T-helper 1 cell treated with Interleukin-12 subunit alpha and Interleukin-12 subunit beta and Interleukin-4 antibody, amounts not matched to agents 30 μg/mL and 1 μg/mL, for 36 hours (primary cell): ENCODE measurements around the gene LRRC8C.

Source experiments
- H3K27ac Mint-ChIP-seq: one replicate; pipeline ENCODE4 v1.8.0; 2021; ENCODE audit warnings: mild to moderate bottlenecking, mixed read lengths
- H3K27me3 Mint-ChIP-seq: one replicate; pipeline ENCODE4 v1.8.0; 2021; ENCODE audit warnings: low read depth, mixed read lengths
- H3K36me3 Mint-ChIP-seq: one replicate; pipeline ENCODE4 v1.8.0; 2021; ENCODE audit warnings: low read depth, mixed read lengths
- H3K4me1 Mint-ChIP-seq: one replicate; pipeline ENCODE4 v1.8.0; 2021; ENCODE audit warnings: low read depth, mixed read lengths
- H3K4me3 Mint-ChIP-seq: one replicate; pipeline ENCODE4 v1.8.0; 2021; ENCODE audit warnings: mild to moderate bottlenecking, moderate library complexity, mixed read lengths
- H3K9me3 Mint-ChIP-seq: one replicate; pipeline ENCODE4 v1.8.0; 2021; ENCODE audit warnings: mixed read lengths

The LRRC8C gene

DNA sequence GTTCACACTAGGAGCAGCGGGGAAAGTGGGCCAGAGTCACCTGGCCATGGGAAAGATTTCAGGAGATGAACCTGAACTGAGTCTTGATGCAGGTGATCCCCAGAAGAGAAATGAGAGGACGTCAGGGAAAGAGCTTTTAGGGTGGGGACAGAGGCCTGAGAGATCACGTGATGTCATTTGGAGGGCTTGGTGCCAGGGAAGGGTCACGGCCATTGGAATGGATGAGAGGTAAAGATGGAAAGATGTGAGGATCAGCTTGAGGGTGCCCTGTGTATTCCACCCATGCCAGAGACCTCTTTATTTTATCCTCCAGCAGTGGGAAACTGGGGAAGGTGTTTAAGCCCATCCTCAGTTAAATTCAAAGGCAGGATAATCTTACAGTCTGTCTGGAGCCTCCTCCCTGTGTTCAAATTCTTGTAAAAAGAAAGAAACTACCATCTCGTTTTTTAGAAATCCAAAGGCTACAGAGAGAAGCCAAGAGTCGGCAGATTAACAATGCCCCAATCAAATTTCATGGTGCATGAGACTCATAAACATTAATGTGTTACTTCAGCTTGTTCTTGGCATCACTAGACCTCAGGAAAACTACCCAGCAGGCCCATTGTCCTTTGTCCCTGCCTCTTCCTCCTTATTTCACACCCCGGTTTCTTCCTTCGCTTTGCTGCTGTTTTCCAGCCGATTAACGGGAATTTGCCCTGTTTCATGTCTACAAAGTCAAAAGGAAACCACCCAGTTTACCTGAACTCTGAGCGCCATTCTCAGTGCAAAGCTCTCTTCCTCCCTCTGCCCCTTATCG is 94.8 kb downstream of the LRRC8C start:
- H3K36me3 Mint-ChIP-seq, result peaks cover 51% of the 10 kb centered on the region
- no peaks in the 10 kb centered on the region for H3K27me3 Mint-ChIP-seq
- peaks cover 79% of the 10 kb centered on the region for H3K4me1 Mint-ChIP-seq
- peak overlapping the region; percentile 58 for H3K27ac Mint-ChIP-seq
- H3K4me3 Mint-ChIP-seq, result peak overlapping the region; percentile 3
- H3K9me3 Mint-ChIP-seq, result peaks cover 5% of the 10 kb centered on the region

DNA sequence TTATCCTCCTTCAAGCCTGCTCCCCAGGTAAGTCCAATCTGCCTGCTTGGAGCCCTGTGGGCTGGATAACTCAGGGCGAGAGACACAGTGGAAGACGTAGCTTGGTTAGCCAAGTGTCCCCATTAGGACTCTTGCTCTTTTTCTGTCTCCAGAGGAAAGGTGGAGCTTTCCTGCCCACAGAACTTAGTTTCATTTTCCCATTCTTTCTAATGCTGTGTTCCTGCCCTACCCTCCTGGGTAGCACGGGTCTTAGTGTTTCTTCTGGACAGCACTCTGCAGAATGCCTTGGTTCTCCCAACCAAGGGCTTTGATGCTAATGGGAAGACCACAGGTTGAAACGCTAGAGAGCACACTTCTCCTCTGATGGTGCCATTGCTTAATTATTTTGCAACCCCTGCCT is 95.5 kb downstream of the LRRC8C start:
- peaks cover 78% of the 10 kb centered on the region for H3K4me1 Mint-ChIP-seq
- peaks cover 52% of the 10 kb centered on the region for H3K36me3 Mint-ChIP-seq
- peak overlapping the region; percentile 49 for H3K27ac Mint-ChIP-seq
- no peaks in the 10 kb centered on the region for H3K27me3 Mint-ChIP-seq
- peak overlapping the region; percentile 3 for H3K4me3 Mint-ChIP-seq
- peaks cover 1% of the 10 kb centered on the region for H3K9me3 Mint-ChIP-seq

DNA sequence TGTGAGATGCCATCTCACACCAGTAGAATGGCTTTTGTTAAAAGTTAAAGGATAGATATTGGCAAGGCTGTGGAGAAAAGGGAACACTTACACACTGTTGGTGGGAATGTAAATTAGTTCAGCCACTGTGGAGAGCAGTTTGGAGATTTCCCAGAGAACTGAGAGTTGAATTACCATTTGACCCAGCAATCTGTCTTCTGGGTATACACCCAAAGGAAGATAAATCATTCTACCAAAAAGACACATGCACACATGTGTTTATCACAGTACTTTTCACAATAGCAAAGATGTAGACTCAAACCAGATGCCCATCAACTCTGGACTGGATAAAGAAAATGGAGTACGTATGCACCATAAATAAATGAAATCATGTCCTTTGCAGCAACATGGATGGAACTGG is 99.3 kb downstream of the LRRC8C start:
- H3K27me3 Mint-ChIP-seq, result no peaks in the 10 kb centered on the region
- H3K4me3 Mint-ChIP-seq, result no peak overlapping the region
- peaks cover 49% of the 10 kb centered on the region for H3K4me1 Mint-ChIP-seq
- no peak overlapping the region for H3K27ac Mint-ChIP-seq
- H3K36me3 Mint-ChIP-seq, result peaks cover 35% of the 10 kb centered on the region
- no peaks in the 10 kb centered on the region for H3K9me3 Mint-ChIP-seq

DNA sequence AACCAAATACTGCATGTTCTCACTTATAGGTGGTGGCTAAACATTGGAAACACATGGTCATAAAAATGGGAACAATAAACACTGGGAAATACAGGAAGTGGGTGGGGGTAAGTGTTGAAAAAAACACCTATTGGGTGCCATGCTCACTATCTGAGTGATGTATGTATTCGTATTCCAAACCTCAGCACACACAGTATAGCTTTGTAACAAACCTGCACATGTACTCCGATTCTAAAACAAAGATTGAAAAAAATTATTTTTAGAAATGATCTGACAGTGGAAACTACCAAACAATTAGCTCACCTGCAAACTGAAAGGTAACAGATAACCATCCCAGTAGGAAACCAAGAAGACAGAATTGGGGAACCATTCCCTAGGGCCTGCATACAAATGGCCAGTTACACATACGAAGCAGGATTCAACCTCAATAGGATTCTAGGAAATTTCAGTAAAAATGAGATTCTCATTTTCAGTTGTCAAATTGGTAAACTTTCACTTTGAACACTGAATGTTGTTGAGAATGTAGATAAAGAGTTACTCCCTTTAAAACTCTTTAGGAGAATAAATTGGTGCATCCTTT is 99.8 kb downstream of the LRRC8C start:
- Mint-ChIP-seq H3K36me3 (peaks cover 32% of the 10 kb centered on the region), H3K27ac (peak overlapping the region; percentile 29), H3K9me3 (no peaks in the 10 kb centered on the region), H3K27me3 (no peaks in the 10 kb centered on the region), H3K4me1 (peaks cover 46% of the 10 kb centered on the region), H3K4me3 (no peak overlapping the region)

DNA sequence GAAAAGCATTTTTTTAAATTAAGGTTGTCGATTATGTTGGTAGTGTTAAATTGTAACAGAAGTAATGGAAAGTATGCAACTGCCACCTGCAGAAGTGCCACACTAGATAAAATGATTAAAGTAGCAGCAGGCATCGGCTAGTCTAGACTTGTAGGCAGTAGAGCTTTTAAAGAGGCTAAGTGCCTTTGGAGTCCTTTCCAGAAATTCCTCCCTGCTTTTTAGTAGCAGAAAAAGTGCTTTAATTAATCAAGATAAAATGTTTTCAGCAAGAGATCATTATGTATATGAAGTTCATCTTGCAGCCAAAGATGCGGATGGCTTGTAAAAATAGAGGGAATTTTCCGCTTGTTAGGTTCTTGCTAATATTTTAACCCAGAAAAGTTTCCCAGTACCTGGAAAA is 100.8 kb downstream of the LRRC8C start:
- peaks cover 25% of the 10 kb centered on the region for H3K36me3 Mint-ChIP-seq
- H3K27ac Mint-ChIP-seq, result no peak overlapping the region
- H3K4me3 Mint-ChIP-seq, result no peak overlapping the region
- H3K4me1 Mint-ChIP-seq, result peaks cover 45% of the 10 kb centered on the region
- H3K9me3 Mint-ChIP-seq, result no peaks in the 10 kb centered on the region
- no peaks in the 10 kb centered on the region for H3K27me3 Mint-ChIP-seq

DNA sequence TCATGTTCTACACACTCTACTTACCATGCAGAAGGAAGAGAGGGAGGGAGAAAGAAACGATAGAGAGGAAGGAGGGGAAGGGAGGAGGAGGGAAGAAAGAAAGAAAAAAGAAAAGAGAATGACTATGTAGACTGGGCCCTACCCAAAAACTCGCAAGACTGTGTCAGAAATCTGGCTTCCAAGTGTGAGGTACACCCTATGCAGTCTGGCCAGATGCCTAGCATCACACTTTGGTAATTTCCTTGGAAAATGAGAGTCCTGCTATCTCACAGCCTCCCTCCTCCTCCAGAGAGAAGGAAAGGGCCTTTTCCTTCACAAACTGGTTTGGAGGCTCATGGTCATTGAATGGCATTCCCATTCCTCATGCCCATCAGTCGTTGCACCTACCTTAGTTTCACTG is 101.5 kb downstream of the LRRC8C start:
- Mint-ChIP-seq H3K4me3 (no peak overlapping the region), H3K9me3 (no peaks in the 10 kb centered on the region), H3K27ac (no peak overlapping the region), H3K36me3 (peaks cover 20% of the 10 kb centered on the region), H3K27me3 (no peaks in the 10 kb centered on the region), H3K4me1 (peaks cover 47% of the 10 kb centered on the region)

DNA sequence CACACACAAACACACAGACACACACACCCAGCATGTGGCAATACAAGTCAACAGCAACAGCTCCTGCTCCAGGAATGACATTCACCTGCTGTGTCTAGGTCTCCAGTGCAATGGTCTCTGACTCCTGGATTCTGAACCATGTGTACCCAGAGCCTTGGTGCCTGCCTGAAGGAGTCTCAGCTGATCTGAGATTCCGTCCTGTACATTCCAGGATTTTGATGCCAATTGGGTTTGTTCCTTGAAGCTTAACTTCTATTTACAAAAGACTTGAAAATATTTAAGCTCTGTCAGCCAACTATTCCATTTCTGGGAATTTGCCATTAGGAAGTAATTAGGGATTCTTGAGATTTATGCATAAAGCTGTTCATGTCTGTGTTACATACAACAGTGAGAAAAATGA is 102.6 kb downstream of the LRRC8C start:
- Mint-ChIP-seq H3K4me1 (peaks cover 58% of the 10 kb centered on the region), H3K9me3 (no peaks in the 10 kb centered on the region), H3K4me3 (no peak overlapping the region)

DNA sequence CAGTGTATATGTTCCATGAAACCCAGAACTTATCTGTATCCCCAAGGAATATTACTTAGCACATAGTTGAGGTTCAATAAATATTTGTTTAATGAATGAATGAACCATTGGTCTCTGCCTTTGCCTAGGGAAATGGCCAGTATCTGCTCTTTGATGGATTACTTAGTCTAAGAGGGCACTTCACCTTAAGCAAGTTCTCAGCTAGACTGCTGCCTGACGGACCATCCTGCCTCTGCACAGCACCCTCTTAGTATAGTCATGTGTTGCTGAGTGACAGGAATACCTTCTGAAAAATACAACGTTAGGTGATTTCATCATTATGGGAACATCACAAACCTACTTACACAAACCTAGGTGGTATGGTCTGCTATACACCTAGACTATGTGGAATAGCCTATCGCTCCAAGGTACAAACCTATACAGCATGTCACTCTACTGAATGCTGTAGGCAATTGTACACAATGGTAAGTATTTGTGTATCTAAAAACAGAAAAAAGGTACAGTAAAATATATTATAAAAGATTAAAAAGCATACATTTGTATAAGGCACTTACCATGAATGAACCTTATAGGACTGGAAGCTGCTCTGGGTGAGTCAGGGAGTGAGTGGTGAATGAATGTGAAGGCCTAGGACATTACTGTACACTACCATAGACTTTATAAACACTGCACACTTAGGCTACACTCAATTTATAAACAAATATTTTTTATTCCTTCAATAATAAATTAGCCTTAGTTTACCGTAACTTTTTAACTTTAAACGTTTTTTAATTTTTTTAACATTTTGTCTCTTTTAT is 104.2 kb downstream of the LRRC8C start:
- Mint-ChIP-seq H3K4me3 (no peak overlapping the region), H3K36me3 (peaks cover 22% of the 10 kb centered on the region), H3K4me1 (peaks cover 52% of the 10 kb centered on the region), H3K9me3 (no peaks in the 10 kb centered on the region), H3K27me3 (no peaks in the 10 kb centered on the region), H3K27ac (no peak overlapping the region)

More for the DNA sequence above, 102.6 kb downstream of the LRRC8C start:
- Mint-ChIP-seq H3K27ac (no peak overlapping the region), H3K27me3 (no peaks in the 10 kb centered on the region), H3K36me3 (peaks cover 20% of the 10 kb centered on the region)

DNA sequence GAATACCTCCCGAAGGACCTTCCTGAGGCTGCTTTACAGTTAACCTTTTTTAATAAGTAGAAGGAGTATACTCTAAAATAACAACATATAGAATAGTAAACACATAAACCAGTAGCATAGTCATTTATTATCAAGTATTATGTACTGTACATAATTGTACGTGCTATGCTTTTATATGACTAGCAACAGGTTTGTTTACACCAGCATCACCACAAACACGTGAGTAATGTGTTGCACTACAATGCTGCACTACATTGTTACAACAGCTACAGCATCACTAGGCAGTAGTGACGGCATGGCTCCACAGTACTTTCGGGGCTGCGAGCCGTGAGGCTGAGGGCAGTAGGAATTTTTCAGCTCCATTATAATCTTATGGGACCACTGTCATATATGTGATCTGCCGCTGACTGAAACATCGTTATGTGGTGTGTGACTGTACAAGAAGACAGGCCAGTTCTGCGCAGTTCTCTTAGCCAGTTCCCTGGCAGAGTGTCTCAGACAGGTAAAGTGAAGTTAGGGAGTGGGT is 105.1 kb downstream of the LRRC8C start:
- Mint-ChIP-seq H3K27me3 (no peaks in the 10 kb centered on the region), H3K27ac (peak overlapping the region; percentile 17), H3K9me3 (no peaks in the 10 kb centered on the region), H3K36me3 (peaks cover 20% of the 10 kb centered on the region), H3K4me3 (no peak overlapping the region), H3K4me1 (peaks cover 48% of the 10 kb centered on the region)

DNA sequence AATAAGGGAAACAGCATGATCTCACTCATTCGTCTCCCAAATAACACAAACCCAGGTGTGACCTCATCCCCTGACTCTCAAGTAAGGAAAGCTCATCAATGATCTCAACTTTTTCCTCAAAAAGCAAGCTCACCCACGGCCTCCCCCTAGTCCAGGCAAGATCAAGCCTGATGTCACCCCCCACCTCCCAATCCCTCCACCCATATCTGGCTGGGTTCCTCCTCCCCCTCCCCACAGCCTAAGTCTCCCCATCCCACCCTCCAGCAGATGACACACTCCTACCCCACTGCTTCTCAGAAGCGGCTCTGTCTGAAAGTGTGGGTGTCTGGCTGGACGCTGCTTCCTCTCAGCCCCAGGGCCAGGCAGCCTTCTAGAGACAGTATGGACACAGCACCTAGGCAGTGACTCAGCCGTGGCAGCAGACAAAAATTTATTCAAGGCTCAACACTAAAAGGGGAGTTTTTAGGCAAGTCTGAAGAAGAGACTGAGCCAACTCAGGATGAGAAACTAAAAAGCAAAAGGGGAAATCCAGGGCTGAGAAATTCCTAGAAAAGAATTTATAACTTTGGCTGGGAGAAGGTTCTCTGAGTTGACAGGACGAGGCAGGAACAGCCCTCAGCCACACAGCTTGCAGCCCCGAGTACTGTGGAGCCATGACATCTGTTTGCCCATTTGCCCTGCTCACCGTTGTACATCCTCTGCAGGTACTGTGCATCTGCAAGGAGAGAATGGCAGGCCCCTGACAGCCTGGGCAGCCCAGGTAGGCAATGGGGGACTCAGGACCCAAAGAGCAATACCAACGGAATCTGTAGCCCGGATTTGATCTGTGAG is 106.3 kb downstream of the LRRC8C start:
- peaks cover 47% of the 10 kb centered on the region for H3K4me1 Mint-ChIP-seq
- peaks cover 19% of the 10 kb centered on the region for H3K36me3 Mint-ChIP-seq
- H3K27me3 Mint-ChIP-seq, result no peaks in the 10 kb centered on the region
- H3K4me3 Mint-ChIP-seq, result peak overlapping the region; percentile 69
- no peaks in the 10 kb centered on the region for H3K9me3 Mint-ChIP-seq
- peak overlapping the region; percentile 92 for H3K27ac Mint-ChIP-seq

DNA sequence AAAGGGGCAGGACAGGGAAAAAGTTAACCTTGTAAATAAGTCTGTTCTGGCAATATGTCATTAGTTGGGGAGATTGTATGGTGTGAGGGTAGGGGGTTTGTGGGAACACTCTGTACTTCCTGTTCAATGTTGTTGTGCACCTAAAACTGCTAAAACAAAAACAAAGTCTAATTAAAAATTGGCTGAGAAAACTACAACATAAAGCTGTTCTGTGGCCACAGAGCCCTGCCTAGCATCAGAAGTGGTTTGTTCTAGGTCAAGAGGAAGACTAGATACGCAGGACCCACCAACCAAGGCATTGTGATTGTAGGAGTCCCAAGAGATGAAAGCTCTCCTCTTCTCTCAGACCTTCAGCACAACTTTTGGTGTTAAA is 106.9 kb downstream of the LRRC8C start:
- H3K27ac Mint-ChIP-seq, result peak overlapping the region; percentile 92
- no peaks in the 10 kb centered on the region for H3K9me3 Mint-ChIP-seq
- peak overlapping the region; percentile 69 for H3K4me3 Mint-ChIP-seq
- no peaks in the 10 kb centered on the region for H3K27me3 Mint-ChIP-seq
- H3K4me1 Mint-ChIP-seq, result peaks cover 45% of the 10 kb centered on the region
- H3K36me3 Mint-ChIP-seq, result peaks cover 16% of the 10 kb centered on the region

DNA sequence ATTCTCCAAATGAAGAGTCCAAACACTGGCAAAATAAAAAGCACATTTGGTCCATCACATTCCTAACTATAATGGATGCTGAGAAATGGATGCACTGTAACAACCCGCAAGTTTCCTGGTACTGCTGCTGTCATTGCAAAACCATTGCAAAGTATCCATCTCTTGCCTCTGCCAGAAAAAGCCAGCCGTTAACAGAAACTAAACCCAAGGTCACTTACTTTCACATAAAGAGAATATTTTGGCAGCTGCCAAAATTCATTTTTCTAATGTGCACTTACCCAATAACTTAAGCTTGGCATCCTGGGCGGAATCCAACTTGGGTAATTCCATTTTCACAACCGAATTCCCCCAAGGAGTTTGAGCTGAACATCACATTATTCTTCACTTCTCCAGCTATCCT is 110.9 kb downstream of the LRRC8C start:
- Mint-ChIP-seq H3K4me1 (peaks cover 44% of the 10 kb centered on the region), H3K27me3 (no peaks in the 10 kb centered on the region), H3K27ac (no peak overlapping the region), H3K4me3 (no peak overlapping the region), H3K9me3 (no peaks in the 10 kb centered on the region), H3K36me3 (peaks cover 23% of the 10 kb centered on the region)

DNA sequence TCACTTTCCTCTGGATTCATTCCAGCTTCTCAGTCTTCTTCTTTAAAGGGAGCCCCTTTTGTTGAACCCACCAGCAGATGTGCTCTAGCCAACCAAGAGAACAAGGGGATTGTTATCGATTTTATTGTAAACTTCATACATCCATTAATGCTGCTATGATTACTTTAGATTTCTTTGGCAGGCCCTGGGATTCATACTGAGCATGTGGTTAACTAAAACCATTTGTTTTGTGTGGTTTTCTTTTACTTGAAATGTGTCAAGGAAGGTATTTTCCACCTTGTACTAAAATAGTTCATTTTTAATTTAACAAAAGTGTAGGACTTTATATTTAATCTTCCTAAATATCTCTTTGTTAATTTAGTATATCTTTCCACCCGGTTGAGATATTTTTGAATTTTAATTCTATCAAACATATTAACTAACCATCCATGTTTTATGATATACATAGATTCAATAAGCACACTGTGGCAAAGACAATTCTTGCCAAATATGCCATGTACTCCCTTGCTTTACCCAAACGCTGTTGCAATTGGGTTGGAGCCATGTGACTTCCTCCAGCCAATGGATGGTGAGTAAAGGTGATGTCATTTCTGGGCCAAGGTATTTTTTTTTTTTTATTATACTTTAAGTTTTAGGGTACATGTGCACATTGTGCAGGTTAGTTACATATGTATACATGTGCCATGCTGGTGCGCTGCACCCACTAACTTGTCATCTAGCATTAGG is 113.7 kb downstream of the LRRC8C start:
- Mint-ChIP-seq H3K27me3 (no peaks in the 10 kb centered on the region), H3K36me3 (peaks cover 16% of the 10 kb centered on the region), H3K27ac (peak overlapping the region; percentile 67), H3K9me3 (no peaks in the 10 kb centered on the region), H3K4me1 (peaks cover 20% of the 10 kb centered on the region), H3K4me3 (no peak overlapping the region)
